IMR-90 (cell line): ENCODE results near the gene OR6K3. TPM values are rescaled to one million over a fixed set of nuclear protein-coding genes. Genes with fewer than 3 reads are reported as not detected.

ENCODE experiments used
- ATAC-seq: fragments of 200-7000 bp; cut with Tn5 transposase; 2 replicates; pipeline ENCODE4 v1.9.1; 2020; ENCODE audit warnings: low read depth, mild to moderate bottlenecking, moderate library complexity
- BruUV-seq: library from RNA; stranded (reverse); fragments of 400-500 nt; replicated peaks from 2 replicates; lab custom pipeline; 2021; lab: Mats Ljungman, UMichigan
- CTCF ChIA-PET: fragments of 300-600 bp; formaldehyde crosslinking; extraction: SDS; loops from one replicate; lab custom pipeline; 2021; ENCODE audit warnings: antibody characterized with exemption; lab: Yijun Ruan, JAX
- POLR2A ChIA-PET: fragments of 300-600 bp; sonication (Branson Sonifier 250); formaldehyde crosslinking; loops from one replicate; lab custom pipeline; 2022; ENCODE audit warnings: antibody characterized with exemption; ENCODE audit not compliant: unreplicated experiment; lab: Charles Lee
- DNase-seq: peaks from one replicate; pipeline ENCODE4 v3.0.0; 2013
- H2AFZ ChIP-seq: replicated peaks from 2 replicates; pipeline ENCODE3; 2013; ENCODE audit warnings: low read length, mild to moderate bottlenecking; ENCODE audit not compliant: poor library complexity
- H2AK5ac ChIP-seq: 2 replicates; pipeline ENCODE4 v1.6.1; 2013; ENCODE audit warnings: low read depth, low read length, inconsistent platforms
- H2AK9ac ChIP-seq: replicated peaks from 2 replicates; pipeline ENCODE3; 2013; ENCODE audit warnings: mild to moderate bottlenecking, low read depth, low read length, moderate library complexity; ENCODE audit not compliant: poor library complexity
- H2BK120ac ChIP-seq: 2 replicates; pipeline ENCODE4 v1.6.1; 2013; ENCODE audit warnings: low read depth, low read length, inconsistent platforms
- H2BK15ac ChIP-seq: 3 replicates; pipeline ENCODE4 v1.6.1; 2013; ENCODE audit warnings: low read depth, low read length, inconsistent platforms
- H2BK20ac ChIP-seq: 2 replicates; pipeline ENCODE4 v1.6.1; 2013; ENCODE audit warnings: low read depth, mild to moderate bottlenecking, inconsistent platforms, low read length, moderate library complexity
- H2BK5ac ChIP-seq: 2 replicates; pipeline ENCODE4 v1.6.1; 2013; ENCODE audit warnings: mild to moderate bottlenecking, low read depth, low read length, inconsistent platforms; ENCODE audit not compliant: poor library complexity, severe bottlenecking
- H3K14ac ChIP-seq: replicated peaks from 2 replicates; pipeline ENCODE4 v1.6.1; 2013; ENCODE audit warnings: low read depth, low read length, inconsistent platforms
- H3K18ac ChIP-seq: 2 replicates; pipeline ENCODE4 v1.6.1; 2013; ENCODE audit warnings: low read depth, low read length, control low read depth
- H3K23ac ChIP-seq: 2 replicates; pipeline ENCODE4 v1.6.1; 2013; ENCODE audit warnings: low read depth, low read length, inconsistent platforms
- H3K27ac ChIP-seq: 2 replicates; pipeline ENCODE4 v1.5.1; 2013; ENCODE audit warnings: mild to moderate bottlenecking, control low read depth, low read length; ENCODE audit not compliant: insufficient read depth
- H3K27me3 ChIP-seq: 2 replicates; pipeline ENCODE4 v1.6.1; 2013; ENCODE audit warnings: low read length; ENCODE audit not compliant: control insufficient read depth, insufficient read depth
- H3K36me3 ChIP-seq: 2 replicates; pipeline ENCODE4 v1.6.1; 2013; ENCODE audit warnings: low read length, mixed read lengths; ENCODE audit not compliant: control insufficient read depth, insufficient read depth
- H3K4ac ChIP-seq: 2 replicates; pipeline ENCODE4 v1.6.1; 2013; ENCODE audit warnings: low read depth, low read length, inconsistent platforms
- H3K4me1 ChIP-seq: 2 replicates; pipeline ENCODE4 v1.6.1; 2013; ENCODE audit warnings: low read length, mixed read lengths; ENCODE audit not compliant: control insufficient read depth, insufficient read depth
- H3K4me2 ChIP-seq: 2 replicates; pipeline ENCODE4 v1.6.1; 2013; ENCODE audit warnings: low read depth, mild to moderate bottlenecking, control low read depth, low read length, moderate library complexity
- H3K4me3 ChIP-seq: 2 replicates; pipeline ENCODE4 v1.5.1; 2013; ENCODE audit warnings: low read depth, mild to moderate bottlenecking, control low read depth, low read length, moderate library complexity; ENCODE audit not compliant: insufficient read depth
- H3K56ac ChIP-seq: 2 replicates; pipeline ENCODE4 v1.6.1; 2013; ENCODE audit warnings: low read length, inconsistent platforms; ENCODE audit not compliant: insufficient read depth; ENCODE audit errors: extremely low read depth
- H3K79me1 ChIP-seq, 2 experiments: 2 replicates each; pipeline ENCODE4 v1.6.1; 2013; ENCODE audit warnings: low read length in 2 of 2, inconsistent platforms in 1 of 2, low read depth in 1 of 2
- H3K9ac ChIP-seq: 2 replicates; pipeline ENCODE4 v1.6.1; 2013; ENCODE audit warnings: low read depth, low read length, control low read depth
- H3K9me1 ChIP-seq: 2 replicates; pipeline ENCODE4 v1.6.1; 2013; ENCODE audit warnings: low read length, inconsistent platforms; ENCODE audit not compliant: insufficient read depth
- H3K9me3 ChIP-seq: 2 replicates; pipeline ENCODE4 v1.6.1; 2013; ENCODE audit warnings: low read length; ENCODE audit not compliant: control insufficient read depth, insufficient read depth
- H4K20me1 ChIP-seq: 2 replicates; pipeline ENCODE4 v1.6.1; 2013; ENCODE audit warnings: low read length, inconsistent platforms; ENCODE audit not compliant: insufficient read depth
- H4K5ac ChIP-seq: 2 replicates; pipeline ENCODE4 v1.6.1; 2013; ENCODE audit warnings: mild to moderate bottlenecking, low read depth, low read length, control low read depth
- H4K8ac ChIP-seq, 2 experiments: 2 replicates each; pipeline ENCODE4 v1.6.1; 2013; ENCODE audit warnings: low read depth in 2 of 2, low read length in 2 of 2, control low read depth in 1 of 2, inconsistent platforms in 1 of 2
- H4K91ac ChIP-seq: 2 replicates; pipeline ENCODE4 v1.6.1; 2013; ENCODE audit warnings: low read depth, low read length, inconsistent platforms; ENCODE audit not compliant: insufficient read depth
- BHLHE40 ChIP-seq: fragments of 150-350 bp; IDR thresholded peaks from 2 replicates; pipeline ENCODE4 v1.6.1; 2016; ENCODE audit warnings: mild to moderate bottlenecking, low read depth, low read length
- CEBPB ChIP-seq: IDR thresholded peaks from 2 replicates; pipeline ENCODE4 v1.6.1; 2012; ENCODE audit warnings: low read depth, low read length, improper control_type of control experiment
- FOS ChIP-seq: fragments of 150-350 bp; IDR thresholded peaks from 2 replicates; pipeline ENCODE4 v1.6.1; 2016; ENCODE audit warnings: low read depth, low read length
- MAFK ChIP-seq: IDR thresholded peaks from 2 replicates; pipeline ENCODE4 v1.6.1; 2012; ENCODE audit warnings: low read depth, low read length, improper control_type of control experiment
- MAZ ChIP-seq: IDR thresholded peaks from 2 replicates; pipeline ENCODE4 v1.6.1; 2012; ENCODE audit warnings: low read depth, mild to moderate bottlenecking, low read length, improper control_type of control experiment, moderate library complexity, borderline replicate concordance
- POLR2A ChIP-seq: IDR thresholded peaks from 2 replicates; pipeline ENCODE4 v1.6.1; 2012; ENCODE audit warnings: mild to moderate bottlenecking, low read depth, low read length
- RAD21 ChIP-seq: IDR thresholded peaks from 2 replicates; pipeline ENCODE4 v1.6.1; 2012; ENCODE audit warnings: low read length, improper control_type of control experiment
- RFX5 ChIP-seq: IDR thresholded peaks from 2 replicates; pipeline ENCODE4 v1.8.0; 2012; ENCODE audit warnings: low read depth, mild to moderate bottlenecking, low read length, moderate library complexity
- SMC3 ChIP-seq: fragments of 150-350 bp; IDR thresholded peaks from 2 replicates; pipeline ENCODE4 v1.6.1; 2016; ENCODE audit warnings: low read depth, mild to moderate bottlenecking, antibody characterized with exemption, low read length, moderate library complexity
- WGBS, 2 experiments: methylation state at CpG; one replicate each; pipeline versions ENCODE4 v1.1.5 to v1.1.7; 2013; ENCODE audit warnings: missing lambda C conversion rate in 2 of 2; ENCODE audit not compliant: insufficient read length in 1 of 2; ENCODE audit errors: extremely low coverage in 2 of 2; 5-methylcytosine and 5-hydroxymethylcytosine counted together
- dilution Hi-C: fragments of 300-500 bp; cut with HindIII; formaldehyde crosslinking; loops from one replicate; pipeline ENCODE4 v1.14.3; 2018; ENCODE audit warnings: low sequenced_read_pairs; ENCODE audit not compliant: unreplicated experiment
- in situ Hi-C: fragments of 300-500 bp; cut with MboI; formaldehyde crosslinking; loops from 3 replicates; pipeline ENCODE4 v1.14.3; 2019; ENCODE audit warnings: low sequenced_read_pairs, inconsistent platforms, mixed read lengths
- intact Hi-C: fragments of 100-400 bp; cut with micrococcal nuclease; formaldehyde crosslinking; loops from 2 replicates; pipeline ENCODE4 v1.10.0; 2022
- polyA plus RNA-seq, 3 experiments: library from polyadenylated mRNA; depleted of rRNA; stranded (reverse); fragments of >200 nt; gene quantifications; 2 replicates each; pipeline ENCODE4 v1.2.3, GENCODE V29; 2012; ENCODE audit warnings: low replicate concordance in 1 of 3
- total RNA-seq: library from RNA; depleted of rRNA; stranded (reverse); fragments of >200 nt; gene quantifications from 2 replicates; pipeline ENCODE4 v1.2.3, GENCODE V29; 2012

OR6K3 gene
- total and polyA plus RNA-seq, 2 of the 4 experiments (the other 2 are of a cell fraction), result not detected

DNA sequence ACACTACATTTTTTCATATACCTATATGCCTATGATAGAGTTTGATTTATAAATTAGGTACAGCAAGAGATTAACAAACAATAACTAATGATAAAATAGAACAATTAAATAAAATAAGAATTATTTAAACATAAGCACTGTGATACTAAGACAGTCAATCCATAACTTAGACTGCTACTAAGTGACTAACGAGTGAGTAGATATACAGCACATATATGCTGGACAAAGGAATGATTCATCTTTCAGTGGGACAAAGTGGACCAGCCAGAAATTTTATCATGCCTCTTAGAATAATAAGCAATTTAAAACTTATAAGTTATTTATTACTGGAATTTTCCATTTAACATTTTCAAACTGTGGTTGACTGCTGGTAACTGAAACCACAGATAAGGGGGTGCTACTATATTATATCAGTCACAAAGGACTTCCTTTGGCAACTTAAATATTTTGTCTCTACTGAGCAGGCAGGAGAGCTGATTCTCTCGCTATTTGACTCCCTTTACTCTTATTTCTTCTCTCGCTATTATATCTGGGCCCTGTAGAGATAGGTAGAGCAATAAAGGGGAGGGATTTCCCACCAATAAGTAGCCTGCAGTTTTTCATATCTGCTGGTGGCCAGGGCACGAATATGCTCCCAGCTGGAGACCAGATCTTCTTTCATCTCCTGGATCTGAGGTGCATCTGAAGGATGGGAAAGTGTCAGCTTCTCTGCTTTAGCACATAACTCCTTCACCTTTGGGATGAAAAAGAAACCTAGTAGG, 44.8 kb downstream of the OR6K3 start:
- ChIA-PET POLR2A (no interaction called here), CTCF (interaction anchor here (0.5 kb wide), 1 partner anchor 403 kb away, joined by 3 read pairs; no protein-coding TSS in a partner anchor)
- Histone ChIP-seq H3K4me2 (no peak overlapping the region), H3K23ac (no peak overlapping the region), H2AK5ac (no peak overlapping the region), H2BK15ac (no peak overlapping the region), H3K4me3 (no peak overlapping the region), H4K91ac (no peak overlapping the region), H3K27ac (no peak overlapping the region), H4K5ac (no peak overlapping the region), H3K14ac (no peak overlapping the region), H3K9ac (no peak overlapping the region), H3K36me3 (no peaks in the 10 kb centered on the region), H2BK120ac (no peak overlapping the region), H2BK5ac (no peak overlapping the region), H3K79me1 (no peaks in the 10 kb centered on the region), H3K9me3 (no peaks in the 10 kb centered on the region), H3K4me1 (no peaks in the 10 kb centered on the region), H2AFZ (no peak overlapping the region), H2AK9ac (no peak overlapping the region), H2BK20ac (no peak overlapping the region), H3K27me3 (no peaks in the 10 kb centered on the region), H4K20me1 (no peaks in the 10 kb centered on the region), H3K4ac (no peak overlapping the region), H3K56ac (no peak overlapping the region), H3K18ac (no peak overlapping the region), H4K8ac (no peak overlapping the region), H3K9me1 (no peaks in the 10 kb centered on the region)
- DNase-seq, result no peak
- no TSS peak for BruUV-seq
- intact Hi-C loops, result no loop called here
- TF ChIP-seq CEBPB (no peak), RFX5 (no peak), FOS (no peak), BHLHE40 (no peak), MAZ (no peak), RAD21 (no peak), SMC3 (no peak), POLR2A (no peak), MAFK (no peak)
- dilution Hi-C loops, result no loop called here
- ATAC-seq, result no peak
- in situ Hi-C loops, result no loop called here
- no CpG with 5 or more reads among the region's 4 CpGs for WGBS, 2 experiments
